Uterus (tissue), 2 donors: Measurements from ENCODE around the gene LHCGR.

Experiments used
- CTCF ChIP-seq, 4 experiments: fragments of 200-600 bp in 2 of 4; fragments of 450-650 bp in 2 of 4; sonication (generic) in 2 of 4; IDR thresholded peaks; one replicate each; pipeline ENCODE4 v1.5.1; 2016 to 2019; ENCODE audit warnings: antibody characterized with exemption in 4 of 4, mild to moderate bottlenecking in 2 of 4, moderate library complexity in 1 of 4
- POLR2A ChIP-seq, 2 donors: fragments of 450-650 bp; IDR thresholded peaks; one replicate each; pipeline ENCODE4 v1.6.1; 2016; ENCODE audit warnings: antibody characterized with exemption in 2 of 2, mild to moderate bottlenecking in 1 of 2, moderate library complexity in 1 of 2

- TF ChIP-seq CTCF (IDR thresholded peaks at IDR 0.05) (no peak), POLR2A (IDR thresholded peaks at IDR 0.05) (no peak)
Measured at GRCh38 chr2:48719480-48720177, 35.9 kb downstream of the LHCGR start.
